Progenitor cell of endocrine pancreas (in vitro differentiated cells): ENCODE measurements around the gene HABP4. TPM values are rescaled to one million over a fixed set of nuclear protein-coding genes. Genes with fewer than 3 reads are reported as not detected.

Source experiments
- DNase-seq: peaks from one replicate; pipeline ENCODE4 v3.0.0; 2021; ENCODE audit warnings: low spot score; ENCODE audit not compliant: unreplicated experiment
- H3K27ac Mint-ChIP-seq: 2 replicates; pipeline ENCODE4 v1.8.0; 2021; ENCODE audit warnings: mild to moderate bottlenecking, moderate library complexity, mixed read lengths
- H3K27me3 Mint-ChIP-seq: 2 replicates; pipeline ENCODE4 v1.8.0; 2021; ENCODE audit warnings: mixed read lengths
- H3K36me3 Mint-ChIP-seq: 2 replicates; pipeline ENCODE4 v1.8.0; 2022; ENCODE audit warnings: mixed read lengths; ENCODE audit not compliant: insufficient read depth
- H3K4me1 Mint-ChIP-seq: 2 replicates; pipeline ENCODE4 v1.8.0; 2021; ENCODE audit warnings: low read depth, mixed read lengths
- H3K4me3 Mint-ChIP-seq: 2 replicates; pipeline ENCODE4 v1.8.0; 2021; ENCODE audit warnings: low read depth, mild to moderate bottlenecking, moderate library complexity, mixed read lengths
- H3K9me3 Mint-ChIP-seq: 2 replicates; pipeline ENCODE4 v1.8.0; 2021; ENCODE audit warnings: low read depth, mixed read lengths
- total RNA-seq: library from RNA; stranded (reverse); gene quantifications from 2 replicates; pipeline ENCODE4 v1.2.1, GENCODE V29; 2021
- TF ChIP-seq, protein P1 (sequence below): fragments of 200-600 bp; sonication (generic); IDR thresholded peaks from one replicate; pipeline ENCODE4 v1.5.0; 2021; ENCODE audit warnings: antibody characterized with exemption, mild to moderate bottlenecking; ENCODE audit not compliant: unreplicated experiment

The HABP4 gene
- total RNA-seq, 1 donor from 2014 or later = 15.5 TPM

DNA sequence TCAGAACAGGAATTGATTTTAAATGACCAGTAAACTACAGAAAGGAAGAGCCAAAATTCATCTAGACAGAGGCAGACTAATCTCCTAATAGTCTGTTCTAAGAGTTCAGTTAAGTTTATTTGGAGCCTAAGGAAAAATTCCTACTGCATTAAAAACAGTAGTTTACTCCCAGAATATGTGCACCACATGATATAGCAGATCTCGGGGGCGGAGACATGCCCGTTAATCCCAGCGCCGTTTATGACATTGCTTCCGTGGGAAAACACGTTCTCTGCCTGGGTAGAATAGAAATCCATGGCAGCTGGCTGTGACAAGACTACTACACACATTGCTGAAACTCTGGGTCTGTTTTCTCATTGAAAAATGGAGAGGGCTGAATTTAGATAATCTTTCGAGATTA, 11.4 kb downstream of the HABP4 start:
- TF ChIP-seq, protein P1, sequence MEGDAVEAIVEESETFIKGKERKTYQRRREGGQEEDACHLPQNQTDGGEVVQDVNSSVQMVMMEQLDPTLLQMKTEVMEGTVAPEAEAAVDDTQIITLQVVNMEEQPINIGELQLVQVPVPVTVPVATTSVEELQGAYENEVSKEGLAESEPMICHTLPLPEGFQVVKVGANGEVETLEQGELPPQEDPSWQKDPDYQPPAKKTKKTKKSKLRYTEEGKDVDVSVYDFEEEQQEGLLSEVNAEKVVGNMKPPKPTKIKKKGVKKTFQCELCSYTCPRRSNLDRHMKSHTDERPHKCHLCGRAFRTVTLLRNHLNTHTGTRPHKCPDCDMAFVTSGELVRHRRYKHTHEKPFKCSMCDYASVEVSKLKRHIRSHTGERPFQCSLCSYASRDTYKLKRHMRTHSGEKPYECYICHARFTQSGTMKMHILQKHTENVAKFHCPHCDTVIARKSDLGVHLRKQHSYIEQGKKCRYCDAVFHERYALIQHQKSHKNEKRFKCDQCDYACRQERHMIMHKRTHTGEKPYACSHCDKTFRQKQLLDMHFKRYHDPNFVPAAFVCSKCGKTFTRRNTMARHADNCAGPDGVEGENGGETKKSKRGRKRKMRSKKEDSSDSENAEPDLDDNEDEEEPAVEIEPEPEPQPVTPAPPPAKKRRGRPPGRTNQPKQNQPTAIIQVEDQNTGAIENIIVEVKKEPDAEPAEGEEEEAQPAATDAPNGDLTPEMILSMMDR = no peak
- no peaks in the 10 kb centered on the region for H3K4me1 Mint-ChIP-seq

DNA sequence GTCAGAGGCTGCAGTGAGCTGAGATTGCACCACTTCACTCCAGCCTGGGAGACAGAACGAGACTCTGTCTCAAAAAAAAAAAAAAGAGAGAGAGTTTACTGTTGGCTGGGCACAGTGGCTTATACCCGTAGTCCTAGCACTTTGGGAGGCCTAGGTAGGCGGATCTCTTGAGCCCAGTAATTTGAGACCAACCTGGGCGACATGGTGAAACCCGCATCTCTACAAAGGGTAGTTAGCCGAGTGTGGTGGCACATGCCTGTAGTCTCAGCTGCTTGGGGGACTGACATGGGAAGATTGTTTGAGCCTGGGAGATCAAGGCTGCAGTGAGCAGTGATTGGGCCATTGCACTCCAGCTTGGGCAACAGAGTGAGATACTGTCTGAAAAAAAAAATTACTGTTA, 12.6 kb downstream of the HABP4 start:
- H3K4me1 Mint-ChIP-seq = no peaks in the 10 kb centered on the region
- H3K4me3 Mint-ChIP-seq = no peak overlapping the region
- no peaks in the 10 kb centered on the region for H3K27me3 Mint-ChIP-seq
- H3K36me3 Mint-ChIP-seq = peaks cover 11% of the 10 kb centered on the region
- TF ChIP-seq, protein P1 = no peak
- H3K9me3 Mint-ChIP-seq = no peaks in the 10 kb centered on the region
- no peak for DNase-seq
- no peak overlapping the region for H3K27ac Mint-ChIP-seq

More for the DNA sequence above, 11.4 kb downstream of the HABP4 start:
- peaks cover 11% of the 10 kb centered on the region for H3K36me3 Mint-ChIP-seq
- no peaks in the 10 kb centered on the region for H3K9me3 Mint-ChIP-seq
- no peak overlapping the region for H3K4me3 Mint-ChIP-seq
- no peaks in the 10 kb centered on the region for H3K27me3 Mint-ChIP-seq
- no peak overlapping the region for H3K27ac Mint-ChIP-seq
- DNase-seq = no peak

DNA sequence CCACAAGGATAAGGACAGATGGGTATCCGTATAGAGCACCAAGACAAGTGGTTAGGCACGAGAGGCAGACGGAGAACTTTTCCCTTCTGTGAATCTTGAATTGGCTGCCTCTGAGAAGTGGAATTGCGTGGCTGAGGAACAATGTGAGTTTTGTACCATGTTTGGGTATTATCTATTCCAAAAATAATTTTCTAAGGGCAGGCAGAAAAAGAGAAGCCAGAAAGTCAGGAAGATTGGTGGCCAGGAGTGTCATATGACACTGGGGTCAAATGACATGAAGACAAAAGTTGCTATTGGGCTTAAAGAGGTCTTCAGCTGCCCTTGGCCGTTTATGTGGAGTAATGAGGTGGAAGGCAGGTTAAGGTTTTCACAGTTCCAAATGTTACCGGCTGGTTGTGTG, 14.5 kb downstream of the HABP4 start:
- Mint-ChIP-seq H3K36me3 (peaks cover 10% of the 10 kb centered on the region), H3K4me3 (no peak overlapping the region), H3K27ac (no peak overlapping the region), H3K27me3 (no peaks in the 10 kb centered on the region), H3K4me1 (no peaks in the 10 kb centered on the region), H3K9me3 (no peaks in the 10 kb centered on the region)
- no peak for DNase-seq
- TF ChIP-seq, protein P1 = no peak

DNA sequence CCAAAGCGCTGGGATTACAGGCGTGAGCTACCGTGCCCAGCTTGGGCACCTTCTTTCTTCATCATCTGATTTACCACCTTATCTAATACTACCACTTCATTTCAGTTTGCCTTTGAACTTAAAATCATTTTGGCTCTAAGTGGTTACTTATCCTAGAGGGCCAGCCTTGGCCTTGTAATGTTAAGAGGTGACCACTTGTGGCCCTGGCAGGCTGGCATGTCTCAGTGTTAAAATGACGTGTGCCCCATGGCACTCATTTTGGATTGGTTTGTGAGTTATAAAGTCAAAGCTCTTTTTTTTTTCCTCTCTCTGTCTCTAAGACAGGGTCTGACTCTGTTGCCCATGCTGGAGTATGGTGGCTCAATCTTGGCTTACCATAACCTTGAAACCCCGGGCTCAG, 17.8 kb downstream of the HABP4 start:
- Mint-ChIP-seq H3K9me3 (no peaks in the 10 kb centered on the region), H3K36me3 (peaks cover 12% of the 10 kb centered on the region), H3K27ac (no peak overlapping the region)

DNA sequence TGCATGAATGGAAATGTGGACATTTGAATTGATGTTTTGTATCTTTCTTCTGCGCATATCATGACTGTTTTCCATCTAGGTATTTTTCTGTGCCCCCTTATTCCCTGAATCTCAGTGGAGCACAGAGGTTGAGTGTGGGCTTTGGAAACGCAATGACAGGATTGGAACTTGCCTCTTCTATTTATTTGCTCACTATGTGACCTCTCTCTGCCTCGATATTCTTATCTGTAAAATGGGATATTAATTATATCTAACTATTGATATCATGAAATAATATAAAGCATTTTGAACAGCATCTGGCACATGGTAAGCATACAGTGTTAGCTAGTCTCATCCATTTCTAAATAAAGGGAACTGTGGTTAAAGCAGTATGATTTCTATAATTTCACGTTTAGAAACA, 26.0 kb downstream of the HABP4 start:
- Mint-ChIP-seq H3K27me3 (no peaks in the 10 kb centered on the region), H3K4me1 (peaks cover 3% of the 10 kb centered on the region), H3K36me3 (peaks cover 5% of the 10 kb centered on the region), H3K4me3 (no peak overlapping the region), H3K27ac (no peak overlapping the region), H3K9me3 (no peaks in the 10 kb centered on the region)
- no peak for DNase-seq
- TF ChIP-seq, protein P1 = no peak

More for the DNA sequence above, 17.8 kb downstream of the HABP4 start:
- TF ChIP-seq, protein P1 = no peak
- H3K4me1 Mint-ChIP-seq = no peaks in the 10 kb centered on the region
- no peaks in the 10 kb centered on the region for H3K27me3 Mint-ChIP-seq
- H3K4me3 Mint-ChIP-seq = no peak overlapping the region
- no peak for DNase-seq
